HG02943 (cell line): ENCODE measurements around the gene IRF8.

ENCODE experiments used
- ATAC-seq: cut with Tn5 transposase; IDR thresholded peaks from one replicate; pipeline ENCODE4 v1.9.1; 2021; ENCODE audit warnings: mild to moderate bottlenecking, low read depth, moderate library complexity; ENCODE audit not compliant: unreplicated experiment

IRF8 gene

GRCh38 chr16:85911251-85911930, 12.4 kb downstream of the IRF8 start:
- ATAC-seq, result no peak

- ATAC-seq, result no peak
Measured at GRCh38 chr16:85912211-85912974, 13.4 kb downstream of the IRF8 start.

GRCh38 chr16:85913141-85913601, 14.2 kb downstream of the IRF8 start:
- ATAC-seq, result no peak

- ATAC-seq, result no peak
Measured at GRCh38 chr16:85913688-85914422, 14.9 kb downstream of the IRF8 start.

- ATAC-seq, result no peak
Measured at GRCh38 chr16:85914423-85914794, 15.4 kb downstream of the IRF8 start.

GRCh38 chr16:85915125-85915845, 16.3 kb downstream of the IRF8 start:
- no peak for ATAC-seq

GRCh38 chr16:85916141-85916890, 17.4 kb downstream of the IRF8 start:
- ATAC-seq, result no peak

GRCh38 chr16:85917012-85917411, 18.1 kb downstream of the IRF8 start:
- no peak for ATAC-seq

- ATAC-seq, result no peak
Measured at GRCh38 chr16:85917959-85918358, 19.0 kb downstream of the IRF8 start.

- no peak for ATAC-seq
Measured at GRCh38 chr16:85918436-85918835, 19.5 kb downstream of the IRF8 start.

GRCh38 chr16:85919271-85920267, 20.6 kb downstream of the IRF8 start:
- no peak for ATAC-seq

GRCh38 chr16:85921026-85921425, 22.1 kb downstream of the IRF8 start:
- no peak for ATAC-seq

GRCh38 chr16:85923153-85924021, 24.4 kb downstream of the IRF8 start:
- no peak for ATAC-seq

GRCh38 chr16:85924675-85925074, 25.7 kb downstream of the IRF8 start:
- no peak for ATAC-seq

GRCh38 chr16:85926370-85926769, 27.4 kb downstream of the IRF8 start:
- ATAC-seq, result no peak

GRCh38 chr16:85927371-85927770, 28.4 kb downstream of the IRF8 start:
- no peak for ATAC-seq

GRCh38 chr16:85927959-85928358, 29.0 kb downstream of the IRF8 start:
- ATAC-seq, result no peak

GRCh38 chr16:85928401-85928820, 29.4 kb downstream of the IRF8 start:
- no peak for ATAC-seq
